Thyroid gland (tissue), 4 donors: ENCODE data around the gene SF3B2.

Source experiments
- POLR2A ChIP-seq, 2 donors: fragments of 450-650 bp; IDR thresholded peaks; one replicate each; pipeline ENCODE4 v1.6.1; 2017; ENCODE audit warnings: antibody characterized with exemption in 2 of 2, mild to moderate bottlenecking in 2 of 2, moderate library complexity in 1 of 2
- TF ChIP-seq, protein P1 (sequence below), 6 experiments: fragments of 200-600 bp in 3 of 6; fragments of 450-650 bp in 3 of 6; sonication (generic) in 3 of 6; IDR thresholded peaks; one replicate each; pipeline ENCODE4 v1.5.1; 2016 to 2019; ENCODE audit warnings: antibody characterized with exemption in 6 of 6, mild to moderate bottlenecking in 2 of 6, inconsistent platforms in 1 of 6, moderate library complexity in 1 of 6

DNA sequence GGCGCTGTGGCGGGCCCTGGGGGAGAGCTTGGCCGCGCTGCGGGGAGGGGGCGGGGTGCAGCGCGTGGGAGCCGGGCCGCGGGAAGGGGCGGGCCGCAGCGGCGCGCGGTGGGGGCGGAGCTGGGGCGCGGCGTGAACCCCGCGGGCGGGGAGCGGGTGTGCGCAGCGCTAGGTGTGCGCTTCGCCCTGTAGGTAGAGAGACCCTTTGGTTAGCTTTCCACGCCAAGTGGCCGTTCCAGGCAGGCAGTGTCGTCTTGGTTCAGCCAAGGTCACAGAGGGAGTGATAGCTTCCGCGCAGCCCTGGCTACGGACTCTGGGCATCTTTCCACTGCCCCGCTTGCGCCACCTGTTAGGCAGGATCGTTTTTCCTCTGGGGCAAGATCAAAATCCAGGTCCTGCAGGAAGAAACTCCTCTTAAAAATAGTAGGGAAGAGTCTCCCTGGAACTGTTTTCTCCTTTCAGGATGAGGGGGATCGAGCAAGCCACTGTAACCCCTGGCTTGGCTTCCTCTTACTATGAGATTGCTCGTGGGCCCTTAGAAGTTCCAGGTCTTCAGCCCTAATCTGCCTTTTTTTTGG, 49.4 kb upstream of the SF3B2 start:
- peak in 1 of 2 donors; percentile 33 for TF ChIP-seq POLR2A (IDR thresholded peaks at IDR 0.05)
- TF ChIP-seq, protein P1, sequence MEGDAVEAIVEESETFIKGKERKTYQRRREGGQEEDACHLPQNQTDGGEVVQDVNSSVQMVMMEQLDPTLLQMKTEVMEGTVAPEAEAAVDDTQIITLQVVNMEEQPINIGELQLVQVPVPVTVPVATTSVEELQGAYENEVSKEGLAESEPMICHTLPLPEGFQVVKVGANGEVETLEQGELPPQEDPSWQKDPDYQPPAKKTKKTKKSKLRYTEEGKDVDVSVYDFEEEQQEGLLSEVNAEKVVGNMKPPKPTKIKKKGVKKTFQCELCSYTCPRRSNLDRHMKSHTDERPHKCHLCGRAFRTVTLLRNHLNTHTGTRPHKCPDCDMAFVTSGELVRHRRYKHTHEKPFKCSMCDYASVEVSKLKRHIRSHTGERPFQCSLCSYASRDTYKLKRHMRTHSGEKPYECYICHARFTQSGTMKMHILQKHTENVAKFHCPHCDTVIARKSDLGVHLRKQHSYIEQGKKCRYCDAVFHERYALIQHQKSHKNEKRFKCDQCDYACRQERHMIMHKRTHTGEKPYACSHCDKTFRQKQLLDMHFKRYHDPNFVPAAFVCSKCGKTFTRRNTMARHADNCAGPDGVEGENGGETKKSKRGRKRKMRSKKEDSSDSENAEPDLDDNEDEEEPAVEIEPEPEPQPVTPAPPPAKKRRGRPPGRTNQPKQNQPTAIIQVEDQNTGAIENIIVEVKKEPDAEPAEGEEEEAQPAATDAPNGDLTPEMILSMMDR (IDR thresholded peaks at IDR 0.05): peak in 1 of 6 experiments; percentile 17
